HL-60 (cell line): Measurements from ENCODE around the gene CALN1.

Experiments used
- DNase-seq, 2 experiments: peaks; one replicate each; pipeline ENCODE4 v3.0.0-alpha.2; 2010 to 2020; ENCODE audit warnings: low read depth in 1 of 2, low spot score in 1 of 2
- H3K27ac ChIP-seq: fragments of 250-450 bp; sonication (Bioruptor Pico); replicated peaks from 2 replicates; pipeline ENCODE4 v1.5.1; 2020; ENCODE audit warnings: mild to moderate bottlenecking, moderate library complexity
- H3K27me3 ChIP-seq: fragments of 250-450 bp; sonication (Bioruptor Pico); 2 replicates; pipeline ENCODE4 v1.5.1; 2021; ENCODE audit warnings: mild to moderate bottlenecking, moderate library complexity; ENCODE audit not compliant: insufficient read depth, poor library complexity, severe bottlenecking
- H3K4me3 ChIP-seq: replicated peaks from 2 replicates; pipeline ENCODE4 v1.5.1; 2011; ENCODE audit warnings: mild to moderate bottlenecking, control low read depth, low read length; ENCODE audit not compliant: insufficient read depth
- GABPA ChIP-seq: IDR thresholded peaks from 2 replicates; pipeline ENCODE4 v1.6.1; 2012; ENCODE audit warnings: low read depth
- POLR2AphosphoS5 ChIP-seq: IDR thresholded peaks from 2 replicates; pipeline ENCODE4 v1.6.1; 2012; ENCODE audit warnings: low read depth
- SPI1 ChIP-seq: IDR thresholded peaks from 2 replicates; pipeline ENCODE4 v1.6.1; 2012; ENCODE audit warnings: low read depth, mild to moderate bottlenecking, borderline replicate concordance
- TF ChIP-seq, protein P1 (sequence below): IDR thresholded peaks from one replicate; pipeline ENCODE4 v1.5.1; 2011; ENCODE audit warnings: low read length, control low read depth, inconsistent platforms; ENCODE audit not compliant: insufficient read depth
- TF ChIP-seq, protein P2 (sequence below): IDR thresholded peaks from 2 replicates; pipeline ENCODE4 v1.6.1; 2012; ENCODE audit warnings: low read depth; ENCODE audit not compliant: insufficient replicate concordance

The CALN1 gene

DNA sequence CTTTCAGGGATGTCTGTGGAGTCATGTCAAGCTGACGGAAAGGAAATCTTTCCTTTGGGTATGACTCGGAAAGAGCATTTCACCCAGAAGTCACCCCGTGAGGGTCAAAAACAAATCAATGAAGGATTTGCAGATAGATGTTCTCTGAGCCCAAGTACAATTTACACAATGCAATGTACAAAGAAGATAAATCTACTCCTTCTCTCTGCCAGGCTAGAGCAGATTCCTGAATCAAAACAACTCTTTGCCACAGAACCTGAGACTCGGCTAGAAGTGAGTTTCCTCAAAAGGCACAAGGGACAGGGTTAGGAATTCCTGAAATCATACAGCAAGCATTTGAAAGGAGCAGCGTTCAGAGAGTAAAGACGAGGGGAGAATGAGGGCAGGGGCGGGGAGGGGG lies 34.0 kb upstream of the CALN1 start:
- Histone ChIP-seq H3K27ac (no peak overlapping the region), H3K27me3 (peaks cover 4% of the 10 kb centered on the region), H3K4me3 (no peak overlapping the region)
- no peak for TF ChIP-seq SPI1
- TF ChIP-seq, protein P1, sequence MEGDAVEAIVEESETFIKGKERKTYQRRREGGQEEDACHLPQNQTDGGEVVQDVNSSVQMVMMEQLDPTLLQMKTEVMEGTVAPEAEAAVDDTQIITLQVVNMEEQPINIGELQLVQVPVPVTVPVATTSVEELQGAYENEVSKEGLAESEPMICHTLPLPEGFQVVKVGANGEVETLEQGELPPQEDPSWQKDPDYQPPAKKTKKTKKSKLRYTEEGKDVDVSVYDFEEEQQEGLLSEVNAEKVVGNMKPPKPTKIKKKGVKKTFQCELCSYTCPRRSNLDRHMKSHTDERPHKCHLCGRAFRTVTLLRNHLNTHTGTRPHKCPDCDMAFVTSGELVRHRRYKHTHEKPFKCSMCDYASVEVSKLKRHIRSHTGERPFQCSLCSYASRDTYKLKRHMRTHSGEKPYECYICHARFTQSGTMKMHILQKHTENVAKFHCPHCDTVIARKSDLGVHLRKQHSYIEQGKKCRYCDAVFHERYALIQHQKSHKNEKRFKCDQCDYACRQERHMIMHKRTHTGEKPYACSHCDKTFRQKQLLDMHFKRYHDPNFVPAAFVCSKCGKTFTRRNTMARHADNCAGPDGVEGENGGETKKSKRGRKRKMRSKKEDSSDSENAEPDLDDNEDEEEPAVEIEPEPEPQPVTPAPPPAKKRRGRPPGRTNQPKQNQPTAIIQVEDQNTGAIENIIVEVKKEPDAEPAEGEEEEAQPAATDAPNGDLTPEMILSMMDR: no peak
- no peak for TF ChIP-seq POLR2AphosphoS5
- TF ChIP-seq, protein P2, sequence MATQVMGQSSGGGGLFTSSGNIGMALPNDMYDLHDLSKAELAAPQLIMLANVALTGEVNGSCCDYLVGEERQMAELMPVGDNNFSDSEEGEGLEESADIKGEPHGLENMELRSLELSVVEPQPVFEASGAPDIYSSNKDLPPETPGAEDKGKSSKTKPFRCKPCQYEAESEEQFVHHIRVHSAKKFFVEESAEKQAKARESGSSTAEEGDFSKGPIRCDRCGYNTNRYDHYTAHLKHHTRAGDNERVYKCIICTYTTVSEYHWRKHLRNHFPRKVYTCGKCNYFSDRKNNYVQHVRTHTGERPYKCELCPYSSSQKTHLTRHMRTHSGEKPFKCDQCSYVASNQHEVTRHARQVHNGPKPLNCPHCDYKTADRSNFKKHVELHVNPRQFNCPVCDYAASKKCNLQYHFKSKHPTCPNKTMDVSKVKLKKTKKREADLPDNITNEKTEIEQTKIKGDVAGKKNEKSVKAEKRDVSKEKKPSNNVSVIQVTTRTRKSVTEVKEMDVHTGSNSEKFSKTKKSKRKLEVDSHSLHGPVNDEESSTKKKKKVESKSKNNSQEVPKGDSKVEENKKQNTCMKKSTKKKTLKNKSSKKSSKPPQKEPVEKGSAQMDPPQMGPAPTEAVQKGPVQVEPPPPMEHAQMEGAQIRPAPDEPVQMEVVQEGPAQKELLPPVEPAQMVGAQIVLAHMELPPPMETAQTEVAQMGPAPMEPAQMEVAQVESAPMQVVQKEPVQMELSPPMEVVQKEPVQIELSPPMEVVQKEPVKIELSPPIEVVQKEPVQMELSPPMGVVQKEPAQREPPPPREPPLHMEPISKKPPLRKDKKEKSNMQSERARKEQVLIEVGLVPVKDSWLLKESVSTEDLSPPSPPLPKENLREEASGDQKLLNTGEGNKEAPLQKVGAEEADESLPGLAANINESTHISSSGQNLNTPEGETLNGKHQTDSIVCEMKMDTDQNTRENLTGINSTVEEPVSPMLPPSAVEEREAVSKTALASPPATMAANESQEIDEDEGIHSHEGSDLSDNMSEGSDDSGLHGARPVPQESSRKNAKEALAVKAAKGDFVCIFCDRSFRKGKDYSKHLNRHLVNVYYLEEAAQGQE: no peak
- no peak for TF ChIP-seq GABPA
- no peak for DNase-seq

DNA sequence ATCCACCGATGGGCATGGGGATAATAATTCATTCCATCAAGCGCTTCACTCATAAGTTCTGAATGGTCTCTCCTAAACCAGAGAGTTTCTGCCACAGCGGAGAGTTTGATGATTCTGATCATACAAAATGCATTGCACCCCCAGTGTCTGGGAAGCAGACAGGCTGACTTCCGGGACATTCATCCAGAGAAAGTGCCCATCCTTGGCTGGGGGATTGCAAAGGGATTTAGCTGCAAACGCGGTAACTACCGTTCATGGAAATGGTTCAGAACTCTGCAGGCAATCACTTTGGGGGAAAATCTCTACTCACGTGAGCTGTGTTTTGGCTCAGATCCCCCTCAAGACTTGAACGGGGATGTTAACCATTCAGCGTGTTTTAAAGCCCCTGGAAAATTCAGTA lies 33.4 kb upstream of the CALN1 start:
- Histone ChIP-seq H3K27me3 (peaks cover 4% of the 10 kb centered on the region), H3K27ac (no peak overlapping the region), H3K4me3 (no peak overlapping the region)
- no peak for DNase-seq
- TF ChIP-seq GABPA: no peak
- TF ChIP-seq POLR2AphosphoS5: no peak
- TF ChIP-seq, protein P1: no peak
- TF ChIP-seq, protein P2: no peak
- no peak for TF ChIP-seq SPI1

DNA sequence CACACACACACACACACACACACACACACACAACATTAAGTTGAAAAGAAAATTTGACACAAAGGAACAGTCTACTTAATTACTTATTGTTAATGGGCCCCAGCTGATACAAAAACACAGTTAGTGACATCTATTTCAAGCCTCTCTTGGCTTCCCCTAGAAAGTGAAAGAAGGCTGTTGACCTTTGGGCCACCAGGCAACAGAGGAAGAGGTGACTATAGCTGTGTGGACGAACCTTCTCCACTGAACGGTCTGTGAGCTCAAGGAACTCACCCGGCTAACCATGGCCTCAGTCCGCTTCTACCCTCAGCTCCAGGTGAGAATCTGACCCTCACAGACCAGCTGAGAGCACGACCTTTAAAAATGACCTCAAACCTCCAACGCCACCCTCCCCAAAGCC lies 32.9 kb upstream of the CALN1 start:
- H3K4me3 ChIP-seq: no peak overlapping the region

More for the DNA sequence above, 32.9 kb upstream of the CALN1 start:
- peaks cover 4% of the 10 kb centered on the region for H3K27me3 ChIP-seq
- TF ChIP-seq, protein P2: no peak
- no peak for TF ChIP-seq GABPA
- no peak for TF ChIP-seq POLR2AphosphoS5
- TF ChIP-seq SPI1: no peak
- TF ChIP-seq, protein P1: no peak
- no peak for DNase-seq
- H3K27ac ChIP-seq: no peak overlapping the region
